B cell (primary cell): ENCODE measurements around the gene CAPN14.

Experiments
- CTCF ChIP-seq: fragments of 200-600 bp; IDR thresholded peaks from one replicate; pipeline ENCODE4 v1.8.0; 2022; ENCODE audit warnings: antibody characterized with exemption, mild to moderate bottlenecking
- EZH2 ChIP-seq: IDR thresholded peaks from 2 replicates; pipeline ENCODE4 v1.6.1; 2012; ENCODE audit warnings: borderline replicate concordance, low read depth, mild to moderate bottlenecking, moderate library complexity, low read length; ENCODE audit not compliant: insufficient read depth, poor library complexity, severe bottlenecking

- TF ChIP-seq CTCF (no peak), EZH2 (no peak)
Observed at GRCh38 chr2:31263636-31264190, 46.4 kb upstream of the CAPN14 start.
